SK-N-SH (cell line): ENCODE data around the gene OR2AG2.

ENCODE experiments used
- CTCF ChIP-seq: fragments of 200-600 bp; sonication (generic); IDR thresholded peaks from 2 replicates; pipeline ENCODE4 v1.6.1; 2017; ENCODE audit warnings: antibody characterized with exemption, mild to moderate bottlenecking, moderate library complexity
- EZH2phosphoT487 ChIP-seq: fragments of 200-600 bp; sonication (generic); IDR thresholded peaks from 2 replicates; pipeline ENCODE4 v1.6.1; 2017; ENCODE audit warnings: low read depth, mixed run types, mild to moderate bottlenecking, antibody characterized with exemption, moderate library complexity, borderline replicate concordance
- REST ChIP-seq: IDR thresholded peaks from 2 replicates; pipeline ENCODE4 v1.6.1; 2012; ENCODE audit warnings: mild to moderate bottlenecking, low read depth, low read length, moderate library complexity

- TF ChIP-seq REST (no peak), CTCF (peak; percentile 88), EZH2phosphoT487 (no peak)
Measured at GRCh38 chr11:6812390-6813005, 40.7 kb upstream of the OR2AG2 start.
